Fibroblast of lung (primary cell): ENCODE results near the gene KIF4B. TPM values are rescaled to one million over a fixed set of nuclear protein-coding genes. Genes with fewer than 3 reads are reported as not detected.
"Not testable (repeated sequence)": the region's sequence is repeated elsewhere in the genome, so short reads cannot be mapped to it uniquely, and the experiment has no call there.

Experiments used
- DNase-seq, 2 donors: peaks; one replicate each; pipeline versions ENCODE4 v3.0.0 to v3.0.0-alpha.2; 2010; ENCODE audit warnings: low read depth in 2 of 2
- H2AFZ ChIP-seq: 2 replicates; pipeline ENCODE4 v1.5.1; 2012; ENCODE audit warnings: low read length, control low read depth, inconsistent platforms
- H3K27ac ChIP-seq: 2 replicates; pipeline ENCODE4 v1.5.1; 2011; ENCODE audit warnings: low read length, control low read depth; ENCODE audit not compliant: insufficient read depth
- H3K27me3 ChIP-seq: 2 replicates; pipeline ENCODE4 v1.5.1; 2011; ENCODE audit warnings: mild to moderate bottlenecking, low read length; ENCODE audit not compliant: control insufficient read depth, insufficient read depth
- H3K36me3 ChIP-seq: 2 replicates; pipeline ENCODE4 v1.5.1; 2011; ENCODE audit warnings: low read length; ENCODE audit not compliant: control insufficient read depth, insufficient read depth
- H3K4me1 ChIP-seq: 2 replicates; pipeline ENCODE4 v1.5.1; 2011; ENCODE audit warnings: low read length; ENCODE audit not compliant: control insufficient read depth, insufficient read depth; ENCODE audit errors: extremely low read depth
- H3K4me2 ChIP-seq: 2 replicates; pipeline ENCODE4 v1.5.1; 2011; ENCODE audit warnings: low read length, control low read depth; ENCODE audit not compliant: insufficient read depth; ENCODE audit errors: extremely low read depth
- H3K4me3 ChIP-seq, 4 experiments: fragments of 200-600 bp in 1 of 4; sonication (generic) in 1 of 4; replicated peaks in 1 of 4; 2 replicates each; pipeline ENCODE4 v1.5.1; 2011 to 2016; ENCODE audit warnings: low read length in 4 of 4, low read depth in 3 of 4, mild to moderate bottlenecking in 3 of 4, control low read depth in 2 of 4, inconsistent platforms in 1 of 4, mixed read lengths in 1 of 4; ENCODE audit not compliant: insufficient read depth in 1 of 4; ENCODE audit errors: control extremely low read depth in 1 of 4
- H3K79me2 ChIP-seq: 2 replicates; pipeline ENCODE4 v1.5.1; 2012; ENCODE audit warnings: mild to moderate bottlenecking, low read length, inconsistent platforms; ENCODE audit not compliant: control insufficient read depth, insufficient read depth
- H3K9ac ChIP-seq: 2 replicates; pipeline ENCODE4 v1.5.1; 2011; ENCODE audit warnings: mild to moderate bottlenecking, low read length, control low read depth; ENCODE audit not compliant: insufficient read depth
- H3K9me3 ChIP-seq: 2 replicates; pipeline ENCODE4 v1.5.1; 2012; ENCODE audit warnings: low read depth, low read length; ENCODE audit not compliant: control insufficient read depth, insufficient read depth
- H4K20me1 ChIP-seq: 2 replicates; pipeline ENCODE4 v1.5.1; 2011; ENCODE audit warnings: low read length; ENCODE audit not compliant: control insufficient read depth, insufficient read depth; ENCODE audit errors: extremely low read depth
- CTCF ChIP-seq, 2 donors: IDR thresholded peaks in 1 of 2; conservative IDR thresholded peaks in 1 of 2; 1 replicate in 1 of 2; 2 replicates in 1 of 2; pipeline ENCODE4 v1.5.1; 2011 to 2012; ENCODE audit warnings: low read length in 2 of 2, control low read depth in 1 of 2, inconsistent platforms in 1 of 2, low read depth in 1 of 2, mild to moderate bottlenecking in 1 of 2
- EZH2 ChIP-seq: IDR thresholded peaks from 2 replicates; pipeline ENCODE4 v1.5.1; 2012; ENCODE audit warnings: low read length, control low read depth, mild to moderate bottlenecking; ENCODE audit errors: missing control alignments
- polyA plus RNA-seq, 2 donors: library from polyadenylated mRNA; depleted of rRNA in 1 of 2; stranded (reverse) in 1 of 2; unstranded in 1 of 2; fragments of >200 nt; gene quantifications; 2 replicates each; pipeline ENCODE4 v1.2.1, GENCODE V29; 2011 to 2012; ENCODE audit warnings: missing spikeins in 1 of 2
- total RNA-seq: library from RNA; depleted of rRNA; stranded (reverse); fragments of >200 nt; gene quantifications from 2 replicates; pipeline ENCODE4 v1.2.1, GENCODE V29; 2014

The KIF4B gene
- total and polyA plus RNA-seq, 2 donors (not counting 1 experiment from before 2014, with no cell fraction given): under 0.01 to 0.01 TPM

GRCh38 chr5:155001523-155001922, 12.0 kb upstream of the KIF4B start:
- H3K79me2 ChIP-seq: no peaks in the 10 kb centered on the region
- H3K4me1 ChIP-seq: no peaks in the 10 kb centered on the region
- TF ChIP-seq CTCF (conservative IDR thresholded peaks at IDR 0.05 in 1 of 2, IDR thresholded peaks at IDR 0.05 in 1 of 2; ENCODE audit: low read depth in 1 of 2, low read length in 2 of 2) (no peak), EZH2 (no peak)
- H3K36me3 ChIP-seq: no peaks in the 10 kb centered on the region
- no peak for DNase-seq
- H3K9me3 ChIP-seq: no peaks in the 10 kb centered on the region
- no peak overlapping the region for H3K4me3 ChIP-seq
- no peak overlapping the region for H3K9ac ChIP-seq
- H2AFZ ChIP-seq: no peak overlapping the region
- H3K4me2 ChIP-seq: no peak overlapping the region
- H3K27ac ChIP-seq: no peak overlapping the region
- no peaks in the 10 kb centered on the region for H4K20me1 ChIP-seq
- H3K27me3 ChIP-seq: no peaks in the 10 kb centered on the region

GRCh38 chr5:155002722-155003121, 10.8 kb upstream of the KIF4B start:
- H3K4me2 ChIP-seq, H3K27ac ChIP-seq, H3K79me2 ChIP-seq, H3K4me3 ChIP-seq, H3K4me1 ChIP-seq, H2AFZ ChIP-seq, H4K20me1 ChIP-seq, H3K36me3 ChIP-seq, DNase-seq, H3K27me3 ChIP-seq, H3K9me3 ChIP-seq, H3K9ac ChIP-seq: not testable (repeated sequence)

GRCh38 chr5:155004138-155004744, 9.3 kb upstream of the KIF4B start:
- Histone ChIP-seq H2AFZ (no peak overlapping the region), H3K27ac (no peak overlapping the region), H3K4me1 (no peaks in the 10 kb centered on the region), H3K4me2 (no peak overlapping the region), H3K4me3 (no peak overlapping the region), H3K36me3 (no peaks in the 10 kb centered on the region), H3K27me3 (no peaks in the 10 kb centered on the region), H3K79me2 (no peaks in the 10 kb centered on the region), H4K20me1 (no peaks in the 10 kb centered on the region), H3K9ac (no peak overlapping the region), H3K9me3 (no peaks in the 10 kb centered on the region)
- DNase-seq: no peak
- TF ChIP-seq CTCF (conservative IDR thresholded peaks at IDR 0.05 in 1 of 2, IDR thresholded peaks at IDR 0.05 in 1 of 2; ENCODE audit: low read depth in 1 of 2, low read length in 2 of 2) (peak; percentile 27 to 40), EZH2 (no peak)

GRCh38 chr5:155006265-155006664, 7.3 kb upstream of the KIF4B start:
- not testable (repeated sequence) for DNase-seq, H4K20me1 ChIP-seq, H3K36me3 ChIP-seq, H3K27ac ChIP-seq, H3K27me3 ChIP-seq, H3K4me2 ChIP-seq, H3K9ac ChIP-seq, H3K9me3 ChIP-seq, H3K79me2 ChIP-seq, H3K4me1 ChIP-seq, H3K4me3 ChIP-seq, H2AFZ ChIP-seq
